GM18873 (cell line): Measurements from ENCODE around the gene SERPIND1.

Source experiments
- ATAC-seq: cut with Tn5 transposase; IDR thresholded peaks from one replicate; pipeline ENCODE4 v1.9.1; 2021; ENCODE audit warnings: mild to moderate bottlenecking, moderate library complexity, moderate number of reproducible peaks; ENCODE audit not compliant: unreplicated experiment, low FRiP score

The SERPIND1 gene

DNA sequence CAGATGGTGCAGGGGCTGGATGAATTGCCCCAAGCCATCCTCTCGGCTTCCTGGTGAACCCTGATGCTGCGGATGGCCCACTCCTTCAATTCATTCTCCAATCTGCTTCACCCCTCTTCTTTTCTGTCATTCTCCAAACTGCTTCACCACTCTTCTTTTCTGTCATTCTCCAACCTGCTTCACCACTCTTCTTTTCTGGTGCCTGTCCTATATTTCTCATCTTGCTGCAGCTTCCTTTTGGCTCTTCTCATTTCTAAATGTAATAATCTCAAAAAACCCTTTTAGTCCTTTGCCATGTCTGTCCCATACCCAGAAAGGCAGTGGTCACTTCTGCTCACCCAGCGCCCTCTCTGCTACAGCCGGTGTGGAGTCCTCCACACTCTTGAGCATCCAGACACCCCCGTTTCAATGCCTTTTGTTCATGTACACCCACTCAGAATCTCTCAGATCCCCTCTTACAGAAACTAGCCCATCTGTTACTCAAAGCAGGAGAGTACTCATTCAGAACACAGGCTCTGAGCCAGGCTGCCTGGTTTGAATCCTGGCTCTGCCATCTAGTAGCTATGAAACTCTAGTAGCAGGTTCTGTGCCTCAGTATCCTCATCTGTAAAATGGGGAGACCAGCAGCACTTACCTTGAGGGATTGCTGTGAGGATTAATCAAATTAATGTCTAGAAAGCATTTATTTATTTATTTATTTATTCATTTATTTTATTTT is 14.9 kb downstream of the SERPIND1 start:
- ATAC-seq, result no peak

- no peak for ATAC-seq
Measured at GRCh38 chr22:20792221-20792965, 18.5 kb downstream of the SERPIND1 start.

DNA sequence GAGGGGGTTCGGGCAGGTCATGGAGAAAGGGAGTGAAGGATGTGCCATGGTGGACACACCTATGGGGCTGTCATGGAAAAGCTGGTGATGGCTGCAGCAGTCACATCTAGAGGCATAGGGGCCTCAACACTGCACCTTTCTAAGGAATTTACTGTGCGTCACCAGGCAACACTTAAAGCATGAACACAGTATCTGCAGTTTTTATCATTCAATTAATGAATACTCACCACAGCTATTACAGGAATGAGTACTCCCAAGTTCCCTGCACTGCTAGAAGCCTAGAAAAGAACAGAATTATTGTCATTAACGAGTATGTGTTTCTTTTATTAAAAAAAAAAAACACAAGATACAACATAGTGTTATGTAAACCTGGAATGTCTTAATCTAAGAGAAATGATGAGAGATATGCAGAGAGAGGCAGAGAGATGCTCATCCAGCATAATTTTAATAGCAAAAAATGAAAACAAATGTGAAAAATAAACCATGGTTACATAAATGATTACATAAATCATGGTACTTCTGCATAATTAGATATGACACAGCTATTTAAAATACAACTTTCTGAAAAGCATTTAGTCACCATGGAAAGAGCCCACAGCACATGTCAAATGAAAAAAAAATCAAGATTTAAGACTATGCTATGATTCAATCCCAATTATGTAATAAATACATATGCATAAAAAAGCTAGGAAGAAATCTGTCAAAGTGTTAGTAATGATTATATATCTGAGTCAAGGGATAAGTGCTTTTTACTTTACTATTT is 19.2 kb downstream of the SERPIND1 start:
- no peak for ATAC-seq

GRCh38 chr22:20793748-20794649 is 20.1 kb downstream of the SERPIND1 start:
- ATAC-seq, result no peak

DNA sequence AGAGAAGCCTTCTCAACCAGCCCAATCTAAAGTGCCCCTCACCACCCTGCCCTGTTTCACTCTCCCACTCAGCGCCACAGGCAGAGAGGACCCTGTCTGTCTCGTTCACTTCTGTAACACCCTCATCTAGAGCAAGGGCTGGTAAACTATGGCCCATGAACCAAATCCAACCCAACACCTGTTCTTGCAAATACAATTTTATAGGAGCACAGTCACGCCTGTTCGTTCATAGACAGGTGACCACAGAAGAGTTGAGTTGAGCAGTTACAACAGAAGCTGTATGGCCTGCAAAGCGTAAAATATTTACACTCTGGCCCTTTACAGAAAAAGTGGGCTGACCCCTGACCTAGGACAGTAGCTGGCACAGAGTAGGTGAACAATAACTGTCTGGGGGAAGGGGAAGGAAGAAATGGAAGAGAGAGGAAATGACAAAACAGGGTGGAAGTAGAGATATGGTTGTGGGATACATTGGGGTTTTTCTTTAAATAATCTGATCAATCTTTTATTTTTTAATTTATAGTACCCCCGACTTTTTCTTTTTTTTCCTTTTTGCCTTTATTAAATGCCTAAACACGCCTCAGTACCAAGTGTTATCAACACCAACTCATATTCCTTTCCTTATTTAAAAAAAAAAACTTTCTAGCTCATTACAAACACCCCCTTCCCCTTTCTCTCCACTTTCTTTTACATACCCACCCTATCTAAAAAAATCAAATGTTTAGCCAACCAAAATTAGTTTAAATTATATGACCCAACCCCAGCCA is 20.9 kb downstream of the SERPIND1 start:
- ATAC-seq, result no peak

- no peak for ATAC-seq
Measured at GRCh38 chr22:20796731-20797130, 22.8 kb downstream of the SERPIND1 start.

GRCh38 chr22:20798218-20798617 is 24.3 kb downstream of the SERPIND1 start:
- ATAC-seq, result no peak

- ATAC-seq, result no peak
Measured at GRCh38 chr22:20798974-20799373, 25.1 kb downstream of the SERPIND1 start.

- ATAC-seq, result no peak
Measured at GRCh38 chr22:20799449-20799848, 25.5 kb downstream of the SERPIND1 start.

- ATAC-seq, result no peak
Measured at GRCh38 chr22:20802452-20802851, 28.5 kb downstream of the SERPIND1 start.

DNA sequence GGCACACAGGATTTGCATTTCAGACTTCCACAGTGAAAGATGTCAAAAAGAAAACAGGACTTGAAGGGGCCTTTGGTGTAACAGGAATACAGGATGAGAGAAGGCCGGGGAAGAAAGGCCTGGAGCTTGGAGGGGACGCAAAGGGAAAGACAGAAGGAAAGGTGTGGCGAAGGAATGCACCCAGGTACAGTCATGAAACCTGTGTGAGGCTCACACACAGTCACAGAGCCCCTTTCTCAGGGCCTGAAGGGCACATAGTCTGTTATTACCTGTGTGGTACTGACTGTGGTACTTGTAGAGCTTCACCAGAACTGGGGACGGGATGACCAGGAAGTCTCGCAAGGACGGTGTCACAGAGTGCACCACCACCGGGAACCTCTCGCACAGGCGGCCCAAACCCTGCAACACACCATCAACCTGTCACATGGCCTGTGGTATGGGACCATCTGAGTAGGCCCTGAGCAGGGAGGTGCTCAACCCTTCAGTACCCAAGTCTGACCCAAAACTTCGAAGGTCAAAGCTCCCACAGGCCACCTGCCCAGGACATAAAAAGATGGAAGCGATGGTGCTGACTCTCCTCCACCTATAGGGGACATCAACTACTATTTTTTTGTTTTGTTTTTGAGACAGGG is 29.1 kb downstream of the SERPIND1 start:
- ATAC-seq, result no peak

GRCh38 chr22:20803696-20804324 is 29.9 kb downstream of the SERPIND1 start:
- ATAC-seq, result no peak

DNA sequence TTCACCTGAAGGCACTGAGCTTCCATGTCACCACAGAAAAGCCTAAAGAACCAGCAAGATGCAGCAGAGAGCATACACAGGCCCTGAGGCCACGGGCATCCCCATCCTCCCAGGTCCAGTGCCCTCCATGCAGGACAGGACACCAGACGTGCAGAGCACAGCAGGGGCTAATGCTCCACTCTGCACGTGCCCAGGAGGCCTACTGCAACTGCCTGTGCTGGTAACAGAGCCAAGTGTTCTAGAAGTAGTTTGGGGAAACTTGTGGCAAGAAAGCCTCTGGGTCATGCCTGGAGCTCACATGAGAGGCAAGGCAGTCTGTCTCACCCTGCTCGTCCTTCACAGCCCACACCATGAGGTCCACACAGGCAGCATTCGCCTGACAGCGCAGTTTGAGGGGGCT is 30.7 kb downstream of the SERPIND1 start:
- ATAC-seq, result no peak

DNA sequence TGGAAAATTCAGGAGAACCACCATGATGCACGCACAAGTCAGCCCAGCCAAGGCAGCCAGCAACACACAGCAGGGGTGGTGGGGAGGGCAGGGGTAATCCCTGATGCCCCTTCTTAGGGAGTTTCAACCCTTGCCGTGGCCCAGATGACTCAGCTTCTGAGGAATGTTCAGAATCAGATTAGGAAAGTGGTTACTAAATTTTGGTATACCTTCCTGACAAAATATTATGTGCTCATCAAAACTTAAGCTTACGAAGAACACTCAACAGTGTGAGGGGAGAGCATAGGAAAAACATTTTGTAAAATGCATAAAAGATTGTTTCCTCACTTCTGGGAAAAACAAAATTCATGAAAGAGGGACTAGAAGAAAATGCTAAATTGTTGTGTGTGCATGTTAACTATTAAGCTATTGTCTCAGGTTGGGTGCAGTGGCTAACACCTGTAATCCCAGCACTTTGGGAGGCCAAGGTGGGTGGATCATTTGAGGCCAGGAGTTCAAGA is 32.1 kb downstream of the SERPIND1 start:
- ATAC-seq, result no peak

GRCh38 chr22:20807315-20807752 is 33.4 kb downstream of the SERPIND1 start:
- ATAC-seq, result no peak

GRCh38 chr22:20808844-20809243 is 34.9 kb downstream of the SERPIND1 start:
- no peak for ATAC-seq

- ATAC-seq, result no peak
Measured at GRCh38 chr22:20809538-20810185, 35.7 kb downstream of the SERPIND1 start.

- no peak for ATAC-seq
Measured at GRCh38 chr22:20810645-20811044, 36.7 kb downstream of the SERPIND1 start.
